Mesodermal cell (in vitro differentiated cells): ENCODE data around the gene SMIM38.

Experiments used
- H3K27ac ChIP-seq: 2 replicates; pipeline ENCODE4 v1.7.0; 2013; ENCODE audit warnings: mild to moderate bottlenecking, low read depth, low read length, moderate library complexity; ENCODE audit not compliant: severe bottlenecking
- H3K36me3 ChIP-seq: 2 replicates; pipeline ENCODE4 v1.7.1; 2013; ENCODE audit warnings: mild to moderate bottlenecking, low read length, moderate library complexity; ENCODE audit not compliant: control insufficient read depth, insufficient read depth
- H3K4me1 ChIP-seq: one replicate; pipeline ENCODE4 v1.7.1; 2013; ENCODE audit warnings: mild to moderate bottlenecking, low read length; ENCODE audit not compliant: insufficient read depth, control insufficient read depth, poor library complexity, severe bottlenecking
- H3K4me3 ChIP-seq: 2 replicates; pipeline ENCODE4 v1.7.0; 2013; ENCODE audit warnings: low read length, control low read depth, mild to moderate bottlenecking; ENCODE audit not compliant: insufficient read depth, poor library complexity, severe bottlenecking; ENCODE audit errors: extremely low read depth
- H3K9me3 ChIP-seq: 2 replicates; pipeline ENCODE4 v1.7.1; 2013; ENCODE audit warnings: mild to moderate bottlenecking, low read length, moderate library complexity; ENCODE audit not compliant: control insufficient read depth
- WGBS, 2 experiments: methylation state at CpG; one replicate each; pipeline ENCODE4 v1.1.5; 2013; ENCODE audit warnings: missing lambda C conversion rate in 2 of 2; ENCODE audit not compliant: insufficient coverage in 2 of 2; 5-methylcytosine and 5-hydroxymethylcytosine counted together

SMIM38 gene

GRCh38 chr11:69114362-69114761, 41.4 kb upstream of the SMIM38 start:
- peaks cover 4% of the 10 kb centered on the region for H3K4me1 ChIP-seq
- no peak overlapping the region for H3K27ac ChIP-seq
- H3K36me3 ChIP-seq = no peaks in the 10 kb centered on the region
- 88 to 97% methylated on average over 4 to 6 of the region's 6 CpGs for WGBS, 2 experiments
- no peak overlapping the region for H3K4me3 ChIP-seq
- peaks cover 4% of the 10 kb centered on the region for H3K9me3 ChIP-seq

- Histone ChIP-seq H3K9me3 (peaks cover 6% of the 10 kb centered on the region), H3K4me1 (peaks cover 4% of the 10 kb centered on the region), H3K36me3 (no peaks in the 10 kb centered on the region), H3K27ac (no peak overlapping the region), H3K4me3 (no peak overlapping the region)
- WGBS, 2 experiments = 94 to 97% methylated on average over 13 to 14 of the region's 21 CpGs
Observed at GRCh38 chr11:69114811-69115523, 40.8 kb upstream of the SMIM38 start.

DNA sequence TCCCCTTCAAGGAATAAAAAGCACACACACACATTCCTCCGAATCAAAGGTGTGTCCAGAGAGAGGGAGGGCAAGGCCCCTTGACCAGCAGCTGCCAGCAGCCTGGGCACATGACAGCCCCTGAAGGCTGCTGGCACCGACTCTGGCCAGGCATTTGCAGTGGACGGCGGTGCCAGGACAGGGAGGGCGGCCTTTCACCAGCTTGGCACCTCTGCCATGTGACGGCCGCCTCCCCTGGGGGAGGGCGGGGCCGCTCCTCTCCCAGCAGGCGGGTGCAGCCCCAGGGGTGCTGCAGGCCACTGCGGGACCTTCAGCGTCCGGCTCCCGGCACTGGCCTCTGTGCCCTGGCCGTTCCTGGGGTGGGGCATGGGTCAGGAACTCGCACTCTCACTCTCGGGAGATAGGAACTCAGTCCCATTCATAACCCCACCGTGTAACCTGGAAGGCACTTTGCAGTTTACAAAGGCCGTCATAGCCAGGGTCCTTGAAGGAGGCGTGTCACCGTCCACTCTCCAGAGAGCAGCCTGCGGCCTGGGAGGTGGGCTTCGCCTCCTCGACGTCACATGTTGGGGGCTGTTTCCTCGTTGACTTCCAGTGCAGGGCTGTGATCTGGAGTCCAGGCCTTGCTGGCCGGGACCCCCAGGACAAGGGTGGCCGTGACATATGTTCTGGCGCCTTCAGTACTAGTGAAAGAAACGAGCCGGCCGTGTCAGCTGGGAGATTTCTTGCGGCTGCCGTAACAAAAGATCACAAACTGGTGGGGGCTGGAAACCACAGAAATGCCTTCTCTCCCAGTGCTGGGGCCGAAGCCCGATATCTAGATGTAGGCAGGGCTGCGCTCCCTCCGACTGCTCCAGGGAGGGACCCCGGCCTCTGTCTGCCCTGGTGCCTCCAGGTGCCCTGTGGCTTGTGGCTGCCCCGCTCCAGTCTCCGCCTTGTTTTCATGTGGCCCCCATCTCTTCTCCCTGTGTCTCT, 39.9 kb upstream of the SMIM38 start:
- 89 to 90% methylated on average over 34 to 38 of the region's 41 CpGs for WGBS, 2 experiments
- H3K4me3 ChIP-seq = no peak overlapping the region
- no peaks in the 10 kb centered on the region for H3K36me3 ChIP-seq
- H3K27ac ChIP-seq = no peak overlapping the region
- H3K4me1 ChIP-seq = peaks cover 4% of the 10 kb centered on the region
- peaks cover 6% of the 10 kb centered on the region for H3K9me3 ChIP-seq

GRCh38 chr11:69116671-69117070, 39.1 kb upstream of the SMIM38 start:
- H3K36me3 ChIP-seq = no peaks in the 10 kb centered on the region
- H3K4me3 ChIP-seq = no peak overlapping the region
- WGBS, 2 experiments = 89 to 98% methylated on average over 6 to 10 of the region's 10 CpGs
- no peak overlapping the region for H3K27ac ChIP-seq
- peaks cover 6% of the 10 kb centered on the region for H3K9me3 ChIP-seq
- H3K4me1 ChIP-seq = peaks cover 6% of the 10 kb centered on the region

GRCh38 chr11:69119190-69119589, 36.5 kb upstream of the SMIM38 start:
- peaks cover 29% of the 10 kb centered on the region for H3K4me1 ChIP-seq
- WGBS, 2 experiments = 89 to 92% methylated on average over 1 of the region's 2 CpGs
- H3K27ac ChIP-seq = no peak overlapping the region
- H3K36me3 ChIP-seq = no peaks in the 10 kb centered on the region
- H3K4me3 ChIP-seq = no peak overlapping the region
- H3K9me3 ChIP-seq = peaks cover 6% of the 10 kb centered on the region

DNA sequence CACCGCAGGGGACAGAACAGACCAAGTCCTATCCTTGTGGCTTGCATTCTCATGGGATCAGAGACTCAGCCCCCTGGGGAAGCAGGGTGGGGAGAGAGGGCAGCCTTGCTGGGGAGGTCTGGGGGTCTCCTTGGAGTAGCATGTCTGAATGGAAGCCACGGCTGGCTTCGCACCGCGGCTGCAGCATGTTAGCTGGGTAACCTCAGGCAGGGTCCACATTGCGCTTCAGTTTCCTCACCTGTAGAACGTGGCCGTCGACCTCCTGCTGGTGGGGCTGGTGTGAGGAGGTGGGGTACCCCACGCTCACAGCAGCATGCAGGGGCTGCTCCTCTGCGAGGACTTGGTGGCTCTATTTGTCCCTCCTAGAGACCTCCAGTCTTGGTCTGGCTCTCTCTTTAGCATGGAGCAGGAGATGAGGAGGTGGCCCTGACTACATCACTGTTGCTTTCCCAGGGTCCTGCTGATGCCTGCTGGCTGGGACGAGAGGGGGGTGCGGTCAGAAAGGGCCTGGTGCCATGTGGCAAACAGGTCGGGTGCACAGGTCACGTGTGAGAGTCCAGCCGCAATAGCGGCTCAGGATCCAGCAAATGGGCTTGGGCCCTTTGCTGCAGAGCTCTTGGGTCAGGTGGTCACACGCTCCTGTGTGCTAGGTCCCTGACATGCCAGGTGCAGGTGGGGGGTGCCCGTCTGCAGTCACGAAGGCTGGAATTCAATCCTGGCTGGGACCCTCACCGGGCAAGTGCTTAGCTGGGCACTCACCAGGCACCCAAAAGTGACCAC, 35.4 kb upstream of the SMIM38 start:
- peaks cover 6% of the 10 kb centered on the region for H3K9me3 ChIP-seq
- no peak overlapping the region for H3K27ac ChIP-seq
- no peak overlapping the region for H3K4me3 ChIP-seq
- H3K36me3 ChIP-seq = no peaks in the 10 kb centered on the region
- 92 to 94% methylated on average over 12 to 20 of the region's 21 CpGs for WGBS, 2 experiments
- H3K4me1 ChIP-seq = peaks cover 32% of the 10 kb centered on the region

DNA sequence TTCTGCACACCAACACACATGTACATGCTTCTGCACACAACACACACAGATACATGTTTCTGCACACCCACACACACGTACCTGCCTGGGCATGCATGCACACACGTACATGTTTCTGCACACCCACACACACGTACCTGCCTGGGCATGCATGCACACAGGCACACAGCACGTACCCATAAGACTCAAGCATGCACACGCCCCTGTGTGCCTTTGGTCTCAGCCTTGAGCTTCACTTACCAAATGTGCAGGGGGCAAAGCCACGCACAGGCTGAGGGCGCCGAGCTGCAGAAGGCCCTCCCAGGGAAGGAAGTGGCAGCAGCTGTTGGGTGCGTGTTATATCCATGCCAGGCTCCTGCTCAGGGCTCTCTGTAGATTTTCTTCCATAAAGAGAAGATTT, 34.7 kb upstream of the SMIM38 start:
- Histone ChIP-seq H3K27ac (no peak overlapping the region), H3K4me3 (no peak overlapping the region), H3K9me3 (peaks cover 6% of the 10 kb centered on the region), H3K4me1 (peaks cover 31% of the 10 kb centered on the region), H3K36me3 (no peaks in the 10 kb centered on the region)
- 98% methylated on average over 8 of the region's 9 CpGs for WGBS, 2 experiments

- peaks cover 6% of the 10 kb centered on the region for H3K9me3 ChIP-seq
- no peak overlapping the region for H3K27ac ChIP-seq
- H3K4me1 ChIP-seq = peaks cover 28% of the 10 kb centered on the region
- H3K36me3 ChIP-seq = no peaks in the 10 kb centered on the region
- no peak overlapping the region for H3K4me3 ChIP-seq
- WGBS, 2 experiments = 88 to 91% methylated on average over 11 to 15 of the region's 19 CpGs
Observed at GRCh38 chr11:69121621-69122325, 34.0 kb upstream of the SMIM38 start.

- peak overlapping the region; percentile 94 for H3K27ac ChIP-seq
- peaks cover 6% of the 10 kb centered on the region for H3K9me3 ChIP-seq
- peaks cover 28% of the 10 kb centered on the region for H3K4me1 ChIP-seq
Observed at GRCh38 chr11:69122326-69122629, 33.5 kb upstream of the SMIM38 start.

More at GRCh38 chr11:69122326-69122629, 33.5 kb upstream of the SMIM38 start:
- Histone ChIP-seq H3K4me3 (no peak overlapping the region), H3K36me3 (no peaks in the 10 kb centered on the region)
- 63 to 70% methylated on average over 7 to 9 of the region's 9 CpGs for WGBS, 2 experiments
